ENCODE measurements around the gene ARHGAP24. TPM values are rescaled to one million over a fixed set of nuclear protein-coding genes. Genes with fewer than 3 reads are reported as not detected.

ARHGAP24 gene
- total and polyA plus RNA-seq, 12 donors = 6.7 to 35.5 (median 23.9) TPM

- no peak for TF ChIP-seq CTCF (IDR thresholded peaks at IDR 0.05)
- intact Hi-C loops (cut with DNase I) = no loop called here
- Histone ChIP-seq H3K4me3 (no peak overlapping the region), H3K36me3 (no peaks in the 10 kb centered on the region), H3K27ac (peak overlapping the region in 3 of 10 donors; percentile 29 to 54 (median 54)), H3K4me1 (peaks cover 0 to 57% (median 17%) of the 10 kb centered on the region in 9 donors), H3K27me3 (no peaks in the 10 kb centered on the region), H3K9me3 (no peaks in the 10 kb centered on the region)
- ATAC-seq = no peak
- WGBS, 2 donors = 67 to 80% methylated on average over 3 of the region's 3 CpGs
- no peak for DNase-seq
Measured at GRCh38 chr4:85672959-85673358, 198.0 kb downstream of the ARHGAP24 start.

GRCh38 chr4:85673540-85673939 lies 198.6 kb downstream of the ARHGAP24 start:
- 95 to 97% methylated on average over 2 of the region's 2 CpGs for WGBS, 2 donors
- ATAC-seq = no peak
- TF ChIP-seq CTCF (IDR thresholded peaks at IDR 0.05) = no peak

GRCh38 chr4:85675076-85676049 lies 200.4 kb downstream of the ARHGAP24 start:
- no peak for TF ChIP-seq CTCF (IDR thresholded peaks at IDR 0.05)

More at GRCh38 chr4:85673540-85673939, 198.6 kb downstream of the ARHGAP24 start:
- no peaks in the 10 kb centered on the region for H3K27me3 ChIP-seq
- no peak overlapping the region for H3K4me3 ChIP-seq
- no peaks in the 10 kb centered on the region for H3K36me3 ChIP-seq
- H3K27ac ChIP-seq = peak overlapping the region in 1 of 10 donors; percentile 29
- no peak for DNase-seq
- no peaks in the 10 kb centered on the region for H3K9me3 ChIP-seq
- intact Hi-C loops (cut with DNase I) = no loop called here
- H3K4me1 ChIP-seq = peaks cover 0 to 55% (median 17%) of the 10 kb centered on the region in 9 donors

GRCh38 chr4:85676050-85676425 lies 201.1 kb downstream of the ARHGAP24 start:
- no peak for TF ChIP-seq CTCF (IDR thresholded peaks at IDR 0.05)
- 83 to 97% methylated on average over 1 of the region's 1 CpG for WGBS, 2 donors
- H3K27me3 ChIP-seq = no peaks in the 10 kb centered on the region
- no peak for ATAC-seq
- peaks cover 0 to 64% (median 17%) of the 10 kb centered on the region in 9 donors for H3K4me1 ChIP-seq
- no peak overlapping the region for H3K4me3 ChIP-seq
- no peaks in the 10 kb centered on the region for H3K36me3 ChIP-seq
- intact Hi-C loops (cut with DNase I) = no loop called here
- DNase-seq = no peak
- H3K9me3 ChIP-seq = no peaks in the 10 kb centered on the region
- H3K27ac ChIP-seq = no peak overlapping the region

More at GRCh38 chr4:85675076-85676049, 200.4 kb downstream of the ARHGAP24 start:
- Histone ChIP-seq H3K36me3 (no peaks in the 10 kb centered on the region), H3K9me3 (no peaks in the 10 kb centered on the region), H3K4me3 (no peak overlapping the region), H3K27ac (no peak overlapping the region), H3K4me1 (peaks cover 0 to 57% (median 14%) of the 10 kb centered on the region in 9 donors), H3K27me3 (no peaks in the 10 kb centered on the region)
- 77 to 81% methylated on average over 7 of the region's 7 CpGs for WGBS, 2 donors
- no peak for ATAC-seq
- intact Hi-C loops (cut with DNase I) = no loop called here
- no peak for DNase-seq
